SK-N-MC (cell line): ENCODE measurements around the gene FCRL6.

ENCODE experiments used
- EZH2 ChIP-seq: fragments of 200-600 bp; sonication (generic); IDR thresholded peaks from one replicate; pipeline ENCODE4 v1.6.1; 2017; ENCODE audit warnings: antibody characterized with exemption
- FOXP2 ChIP-seq: optimal IDR thresholded peaks from 2 replicates; pipeline ENCODE3; 2011; ENCODE audit warnings: mild to moderate bottlenecking, moderate library complexity; ENCODE audit not compliant: insufficient read depth; ENCODE audit errors: extremely low read length, control extremely low read depth
- POLR2AphosphoS5 ChIP-seq: IDR thresholded peaks from 2 replicates; pipeline ENCODE4 v1.6.1; 2012; ENCODE audit warnings: mild to moderate bottlenecking, low read depth, low read length, borderline replicate concordance

GRCh38 chr1:159786966-159787365, 15.2 kb upstream of the FCRL6 start:
- TF ChIP-seq EZH2 (no peak), POLR2AphosphoS5 (no peak), FOXP2 (no peak)
